GM12864 (cell line): ENCODE data around the gene EML1.

Experiments
- DNase-seq: peaks from one replicate; pipeline ENCODE4 v3.0.0-alpha.2; 2011; ENCODE audit warnings: low read depth
- H3K4me3 ChIP-seq: 2 replicates; pipeline ENCODE4 v1.5.1; 2011; ENCODE audit warnings: mild to moderate bottlenecking, low read depth, low read length, control low read depth
- TF ChIP-seq, protein P1 (sequence below): IDR thresholded peaks from 2 replicates; pipeline ENCODE4 v1.5.1; 2011; ENCODE audit warnings: low read depth, mild to moderate bottlenecking, moderate library complexity, low read length, control low read depth, inconsistent platforms; ENCODE audit errors: missing control alignments

Gene EML1

DNA sequence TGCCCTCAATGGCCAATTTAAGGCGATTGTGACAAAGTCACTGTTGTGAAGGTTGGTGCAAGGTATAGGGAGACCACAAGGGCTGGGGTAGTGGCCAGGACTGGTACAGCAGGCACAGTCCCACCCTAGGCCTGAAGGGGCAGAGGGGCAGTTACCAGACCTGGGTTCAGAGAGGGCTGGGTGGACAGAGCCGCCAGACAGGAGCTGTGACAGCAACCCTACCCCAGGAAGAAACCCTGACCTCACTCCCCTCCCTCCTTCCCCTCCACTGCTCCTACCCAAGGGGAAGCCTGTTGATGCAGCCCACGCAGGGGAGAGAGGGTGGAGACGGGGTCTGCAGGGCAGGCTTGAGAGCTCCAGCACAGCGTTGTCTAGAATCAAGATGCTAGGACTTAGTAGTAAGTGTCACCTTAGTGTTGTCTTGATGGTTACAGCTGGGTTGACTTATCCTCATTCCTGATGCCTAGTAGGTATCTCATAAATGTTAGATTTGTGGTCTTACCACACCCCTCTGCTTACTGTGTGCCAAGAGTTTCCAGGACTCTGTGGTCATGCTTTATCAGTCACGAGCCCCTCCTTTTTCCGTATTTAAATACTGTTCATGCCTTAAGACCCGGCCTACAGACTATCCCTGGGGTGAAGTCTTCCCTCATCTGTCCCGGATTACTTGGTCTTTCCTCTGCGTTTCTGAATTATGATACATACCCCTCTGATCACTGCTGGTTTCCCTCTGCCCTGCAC lies 14.4 kb downstream of the EML1 start:
- TF ChIP-seq, protein P1, sequence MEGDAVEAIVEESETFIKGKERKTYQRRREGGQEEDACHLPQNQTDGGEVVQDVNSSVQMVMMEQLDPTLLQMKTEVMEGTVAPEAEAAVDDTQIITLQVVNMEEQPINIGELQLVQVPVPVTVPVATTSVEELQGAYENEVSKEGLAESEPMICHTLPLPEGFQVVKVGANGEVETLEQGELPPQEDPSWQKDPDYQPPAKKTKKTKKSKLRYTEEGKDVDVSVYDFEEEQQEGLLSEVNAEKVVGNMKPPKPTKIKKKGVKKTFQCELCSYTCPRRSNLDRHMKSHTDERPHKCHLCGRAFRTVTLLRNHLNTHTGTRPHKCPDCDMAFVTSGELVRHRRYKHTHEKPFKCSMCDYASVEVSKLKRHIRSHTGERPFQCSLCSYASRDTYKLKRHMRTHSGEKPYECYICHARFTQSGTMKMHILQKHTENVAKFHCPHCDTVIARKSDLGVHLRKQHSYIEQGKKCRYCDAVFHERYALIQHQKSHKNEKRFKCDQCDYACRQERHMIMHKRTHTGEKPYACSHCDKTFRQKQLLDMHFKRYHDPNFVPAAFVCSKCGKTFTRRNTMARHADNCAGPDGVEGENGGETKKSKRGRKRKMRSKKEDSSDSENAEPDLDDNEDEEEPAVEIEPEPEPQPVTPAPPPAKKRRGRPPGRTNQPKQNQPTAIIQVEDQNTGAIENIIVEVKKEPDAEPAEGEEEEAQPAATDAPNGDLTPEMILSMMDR: peak; percentile 11
- no peak for DNase-seq
- no peak overlapping the region for H3K4me3 ChIP-seq

DNA sequence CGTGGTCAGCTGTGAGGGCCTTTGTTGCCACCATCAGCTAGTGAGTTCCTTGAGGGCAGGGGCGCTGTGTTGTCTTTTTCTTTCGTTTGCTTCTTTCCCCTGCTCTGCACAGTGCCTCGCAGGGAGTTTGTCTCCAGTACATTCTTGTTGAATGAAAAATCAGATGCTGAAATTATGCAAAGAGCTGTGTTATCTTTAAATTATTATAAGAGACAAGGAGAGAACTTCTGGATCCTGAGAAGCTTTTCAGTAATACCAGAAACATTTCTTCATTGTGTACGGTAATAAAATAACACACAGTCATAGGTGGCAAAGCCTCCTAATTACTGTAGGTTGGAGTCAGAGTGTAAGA lies 14.9 kb downstream of the EML1 start:
- no peak overlapping the region for H3K4me3 ChIP-seq
- no peak for DNase-seq
- TF ChIP-seq, protein P1: no peak

DNA sequence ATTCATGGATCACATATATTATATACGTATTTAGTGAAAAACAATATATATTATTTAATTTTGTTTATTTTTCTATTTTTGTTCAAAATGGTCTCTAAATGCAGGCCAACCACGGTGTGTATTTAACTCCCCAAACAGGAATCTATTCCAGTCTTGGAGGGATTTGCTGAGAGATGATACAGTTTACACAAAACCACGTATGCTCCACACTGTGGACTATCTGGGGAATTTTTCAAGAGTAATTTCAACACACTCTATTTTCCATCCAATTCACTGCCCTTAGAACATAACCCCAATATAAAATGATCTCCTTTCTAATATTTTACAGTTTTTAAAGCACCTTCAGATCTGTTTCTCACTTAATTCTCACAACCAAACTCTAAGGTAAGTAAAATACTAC lies 15.3 kb downstream of the EML1 start:
- no peak overlapping the region for H3K4me3 ChIP-seq
- TF ChIP-seq, protein P1: no peak
- no peak for DNase-seq

DNA sequence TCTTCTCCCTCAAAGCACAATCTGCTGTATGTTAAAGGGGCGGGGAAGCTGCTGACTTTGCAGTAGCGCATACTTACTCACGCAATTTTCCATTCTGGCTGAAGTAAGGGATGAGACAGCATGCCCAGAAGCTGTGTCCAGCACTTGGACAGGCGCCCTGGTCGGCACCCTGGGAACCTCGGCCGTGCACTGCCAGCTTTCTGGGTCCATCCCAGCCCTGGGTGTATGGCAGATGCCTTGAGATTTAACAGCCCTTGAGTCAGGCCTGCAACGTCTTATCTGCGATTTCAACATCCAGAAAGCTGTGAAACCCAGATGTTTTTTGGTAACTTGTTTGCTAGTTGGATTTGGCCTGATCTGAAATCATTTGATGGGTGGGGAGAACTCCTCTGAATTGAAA lies 16.1 kb downstream of the EML1 start:
- H3K4me3 ChIP-seq: no peak overlapping the region
- TF ChIP-seq, protein P1: no peak
- DNase-seq: no peak

DNA sequence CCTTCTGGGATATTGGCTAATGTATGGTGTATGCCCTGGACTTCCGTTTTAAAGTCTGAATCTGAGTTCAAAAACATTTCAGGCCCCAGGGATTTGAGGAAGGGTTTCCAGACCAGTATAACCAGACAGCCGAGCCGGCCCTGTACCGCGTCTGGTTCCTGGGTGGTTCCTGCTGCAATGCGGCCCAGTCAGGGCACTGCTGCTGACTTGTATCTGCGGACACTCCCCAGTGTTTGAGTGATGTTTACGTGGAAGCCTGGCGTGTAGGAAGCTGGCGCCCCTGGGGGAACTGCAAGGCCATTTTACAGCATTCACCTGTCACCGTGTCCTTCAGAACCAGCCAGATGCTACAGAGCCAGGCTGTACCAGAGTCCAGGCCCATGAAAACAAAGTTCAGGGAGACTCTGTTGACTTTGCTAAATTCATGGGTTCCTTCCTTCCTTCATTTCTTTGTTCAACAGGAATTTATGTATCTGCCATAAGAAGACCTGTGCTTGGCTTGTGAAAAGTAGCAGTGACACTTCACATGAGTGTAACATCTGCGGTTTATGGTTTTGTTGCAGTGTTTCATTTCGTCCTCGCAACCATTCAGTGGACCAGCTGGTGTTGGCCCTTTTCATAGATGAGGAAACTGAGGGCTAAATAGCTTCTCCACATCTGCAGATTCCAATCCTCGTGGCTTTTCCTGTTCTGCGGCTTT lies 16.8 kb downstream of the EML1 start:
- H3K4me3 ChIP-seq: no peak overlapping the region
- DNase-seq: no peak
- TF ChIP-seq, protein P1: no peak

DNA sequence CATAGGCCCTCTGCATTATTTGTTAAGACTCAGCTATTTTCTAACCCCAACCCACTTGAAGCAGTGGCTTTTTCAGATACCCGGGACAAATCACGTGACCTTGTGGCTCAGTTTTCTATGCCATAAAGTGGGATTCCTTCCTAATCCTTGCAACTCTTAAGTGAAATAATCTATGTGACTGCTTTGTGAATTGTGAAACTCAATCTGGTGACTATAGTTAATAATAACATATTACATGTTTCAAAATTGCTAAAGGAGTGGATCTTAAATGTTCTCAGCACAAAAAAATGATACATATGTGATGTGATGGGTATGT lies 17.3 kb downstream of the EML1 start:
- H3K4me3 ChIP-seq: no peak overlapping the region
- no peak for DNase-seq
- TF ChIP-seq, protein P1: no peak
